ENCODE data around the gene RAET1G.

DNA sequence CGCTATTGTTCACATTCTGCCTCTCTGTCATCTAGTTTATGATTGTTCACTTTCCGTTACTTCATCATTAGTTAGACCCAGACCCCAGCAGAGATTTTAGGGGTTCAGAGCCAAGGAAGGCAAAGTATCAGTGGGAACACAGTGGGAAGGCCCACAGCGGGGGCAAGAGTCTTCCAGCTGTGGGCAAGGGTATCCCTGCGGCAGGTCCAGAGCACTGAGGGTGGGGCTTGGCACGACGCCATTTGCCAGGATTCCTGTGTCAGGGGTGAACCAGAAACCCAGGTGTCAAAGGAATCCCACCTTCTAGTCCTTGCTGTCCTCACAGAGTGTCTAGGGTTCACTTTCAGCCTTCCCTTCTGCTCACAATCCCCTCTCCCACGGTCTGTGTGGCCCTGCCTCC is 38.3 kb downstream of the RAET1G start:
- no peak for TF ChIP-seq ATF3 (CRISPR knock-in tag; IDR thresholded peaks at IDR 0.05)
- TF ChIP-seq RXRA (CRISPR knock-in tag; IDR thresholded peaks at IDR 0.05): no peak
- TF ChIP-seq ZNF577 (CRISPR knock-in tag; IDR thresholded peaks at IDR 0.05; ENCODE audit: borderline replicate concordance, low read depth): no peak
- no peak for TF ChIP-seq CHD2 (IDR thresholded peaks at IDR 0.05; ENCODE audit: low read depth, low read length)
- no peak for TF ChIP-seq BHLHE40 (IDR thresholded peaks at IDR 0.05; ENCODE audit: low read length)
- TF ChIP-seq KMT2A (CRISPR knock-in tag; IDR thresholded peaks at IDR 0.05): no peak
- TF ChIP-seq, protein P1, sequence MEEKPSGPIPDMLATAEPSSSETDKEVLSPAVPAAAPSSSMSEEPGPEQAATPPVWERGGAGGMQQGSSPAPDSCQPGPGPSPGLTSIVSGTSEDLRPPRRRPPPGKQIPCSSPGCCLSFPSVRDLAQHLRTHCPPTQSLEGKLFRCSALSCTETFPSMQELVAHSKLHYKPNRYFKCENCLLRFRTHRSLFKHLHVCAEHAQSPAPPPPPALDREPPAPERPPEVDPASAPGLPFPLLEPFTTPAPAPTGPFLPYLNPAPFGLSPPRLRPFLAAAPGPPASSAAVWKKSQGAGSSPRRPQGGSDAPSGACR (CRISPR knock-in tag; IDR thresholded peaks at IDR 0.05): no peak
